GM12873 (cell line): ENCODE data around the gene GNAI2.

Source experiments
- CTCF ChIP-seq: IDR thresholded peaks from 2 replicates; pipeline ENCODE4 v1.5.1; 2012; ENCODE audit warnings: low read depth, mild to moderate bottlenecking, moderate library complexity, low read length, control low read depth; ENCODE audit not compliant: insufficient read depth; ENCODE audit errors: missing control alignments

GNAI2 gene

DNA sequence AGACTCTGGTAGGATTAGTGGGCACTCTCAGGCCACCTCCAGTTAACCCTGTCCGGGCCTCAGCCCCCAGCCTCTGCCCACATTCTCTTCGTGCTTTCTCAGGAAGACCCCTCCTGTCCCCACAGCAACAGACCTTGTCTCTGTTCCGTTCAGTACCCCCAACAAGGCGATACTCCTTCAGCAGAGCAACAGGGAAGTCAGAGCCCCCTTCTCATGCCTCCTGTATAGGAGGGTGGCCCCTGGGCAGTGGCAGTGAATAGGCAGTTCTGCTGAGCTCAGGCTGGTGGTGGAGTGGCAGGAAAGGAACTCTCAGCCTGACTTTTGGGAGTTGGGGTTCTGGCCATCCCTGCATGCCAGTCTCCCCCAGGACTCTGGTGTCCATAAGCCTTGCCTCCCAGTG is 33.5 kb downstream of the GNAI2 start:
- no peak for TF ChIP-seq CTCF

DNA sequence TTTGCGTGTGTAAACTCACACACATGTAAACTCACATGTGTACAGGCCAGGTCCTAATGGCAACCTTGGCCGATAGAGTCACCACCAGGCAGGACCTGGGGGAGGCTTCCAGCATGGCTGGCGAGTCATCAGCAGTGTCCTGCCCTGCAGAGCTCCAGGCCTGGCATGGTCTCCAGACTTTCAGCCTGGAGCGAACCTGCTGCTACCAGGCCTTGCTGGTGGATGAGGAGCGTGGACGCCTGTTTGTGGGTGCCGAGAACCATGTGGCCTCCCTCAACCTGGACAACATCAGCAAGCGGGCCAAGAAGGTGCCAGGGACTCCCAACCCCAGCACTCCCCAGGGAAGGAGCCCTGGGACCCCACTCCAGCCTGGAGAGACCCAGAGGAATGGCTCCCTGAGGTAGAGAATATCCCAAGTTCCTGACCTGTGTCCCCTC is 34.0 kb downstream of the GNAI2 start:
- TF ChIP-seq CTCF = no peak

DNA sequence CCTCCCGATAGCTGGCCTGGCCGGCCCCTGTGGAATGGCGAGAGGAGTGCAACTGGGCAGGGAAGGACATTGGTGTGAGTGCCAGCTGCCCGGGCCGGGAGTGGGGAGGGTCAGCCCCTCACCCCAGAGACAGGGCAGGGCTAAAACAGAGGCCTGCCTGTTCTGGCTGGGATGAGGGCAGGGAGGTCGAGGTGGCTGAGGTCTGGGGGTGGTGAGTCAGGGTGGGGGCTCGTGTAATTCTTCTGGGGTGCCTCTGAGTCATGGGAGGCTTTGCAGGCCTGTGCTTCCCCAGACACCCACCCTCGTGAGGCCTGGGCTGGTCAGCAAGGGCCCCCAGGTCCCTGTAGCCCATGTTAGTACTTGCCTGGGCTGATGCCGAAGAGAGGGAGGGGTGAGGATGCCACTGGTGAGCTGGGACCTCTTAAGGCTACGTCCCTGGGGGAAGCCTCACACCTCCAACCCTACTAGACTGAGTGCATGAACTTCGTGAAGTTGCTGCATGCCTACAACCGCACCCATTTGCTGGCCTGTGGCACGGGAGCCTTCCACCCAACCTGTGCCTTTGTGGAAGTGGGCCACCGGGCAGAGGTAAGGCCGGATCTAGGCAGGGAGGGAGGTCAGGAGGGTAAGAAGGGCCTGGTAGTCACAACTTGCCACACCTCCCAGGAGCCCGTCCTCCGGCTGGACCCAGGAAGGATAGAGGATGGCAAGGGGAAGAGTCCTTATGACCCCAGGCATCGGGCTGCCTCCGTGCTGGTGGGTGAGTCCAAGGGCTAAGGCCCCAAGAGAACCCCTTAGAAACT is 34.6 kb downstream of the GNAI2 start:
- no peak for TF ChIP-seq CTCF

- no peak for TF ChIP-seq CTCF
Observed at GRCh38 chr3:50271314-50271936, 35.4 kb downstream of the GNAI2 start.

DNA sequence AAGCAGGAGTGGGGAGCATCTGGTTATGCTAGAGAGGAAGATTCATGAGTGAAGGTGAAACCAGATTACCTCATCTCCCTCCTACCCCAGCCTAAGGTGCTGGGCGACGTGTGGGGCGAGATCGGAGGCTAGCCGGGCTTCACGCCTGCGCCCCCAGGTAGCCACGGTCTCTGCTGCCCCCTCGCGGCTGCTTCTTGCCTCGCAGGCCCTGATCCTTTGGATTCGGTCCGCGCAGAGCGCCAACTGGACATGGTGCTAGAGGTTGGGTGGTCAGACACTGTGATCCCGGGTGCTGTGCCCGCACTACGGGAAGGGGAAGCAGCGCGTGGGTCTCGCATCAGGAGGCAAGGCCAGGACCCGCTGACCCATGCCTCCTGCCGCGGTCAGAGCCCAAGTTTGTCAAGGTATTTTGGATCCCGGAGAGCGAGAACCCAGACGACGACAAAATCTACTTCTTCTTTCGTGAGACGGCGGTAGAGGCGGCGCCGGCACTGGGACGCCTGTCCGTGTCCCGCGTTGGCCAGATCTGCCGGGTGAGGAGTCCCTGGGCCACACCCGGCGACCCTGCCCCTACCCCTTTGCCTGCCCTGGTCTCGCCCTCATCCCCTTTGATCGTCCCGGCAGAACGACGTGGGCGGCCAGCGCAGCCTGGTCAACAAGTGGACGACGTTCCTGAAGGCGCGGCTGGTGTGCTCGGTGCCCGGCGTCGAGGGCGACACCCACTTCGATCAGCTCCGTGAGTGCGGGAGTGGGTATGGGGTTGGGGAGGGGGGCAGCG is 37.1 kb downstream of the GNAI2 start:
- TF ChIP-seq CTCF = peak; percentile 97

DNA sequence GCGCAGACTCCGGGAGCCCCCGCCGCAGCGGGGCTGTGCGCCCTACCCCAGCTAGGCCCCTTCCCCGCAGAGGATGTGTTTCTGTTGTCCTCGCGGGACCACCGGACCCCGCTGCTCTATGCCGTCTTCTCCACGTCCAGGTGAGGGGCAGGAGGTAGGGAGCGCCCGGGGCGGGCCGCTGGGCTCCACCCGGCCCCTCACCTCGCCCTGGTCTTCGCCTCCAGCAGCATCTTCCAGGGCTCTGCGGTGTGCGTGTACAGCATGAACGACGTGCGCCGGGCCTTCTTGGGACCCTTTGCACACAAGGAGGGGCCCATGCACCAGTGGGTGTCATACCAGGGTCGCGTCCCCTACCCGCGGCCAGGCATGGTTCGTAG is 37.7 kb downstream of the GNAI2 start:
- TF ChIP-seq CTCF = no peak
